GM10847 (cell line): ENCODE results near the gene LMF1.

Experiments used
- POLR2A ChIP-seq: IDR thresholded peaks from 2 replicates; pipeline ENCODE4 v1.6.1; 2011; ENCODE audit not compliant: insufficient read length; ENCODE audit errors: extremely low read depth

Gene LMF1

DNA sequence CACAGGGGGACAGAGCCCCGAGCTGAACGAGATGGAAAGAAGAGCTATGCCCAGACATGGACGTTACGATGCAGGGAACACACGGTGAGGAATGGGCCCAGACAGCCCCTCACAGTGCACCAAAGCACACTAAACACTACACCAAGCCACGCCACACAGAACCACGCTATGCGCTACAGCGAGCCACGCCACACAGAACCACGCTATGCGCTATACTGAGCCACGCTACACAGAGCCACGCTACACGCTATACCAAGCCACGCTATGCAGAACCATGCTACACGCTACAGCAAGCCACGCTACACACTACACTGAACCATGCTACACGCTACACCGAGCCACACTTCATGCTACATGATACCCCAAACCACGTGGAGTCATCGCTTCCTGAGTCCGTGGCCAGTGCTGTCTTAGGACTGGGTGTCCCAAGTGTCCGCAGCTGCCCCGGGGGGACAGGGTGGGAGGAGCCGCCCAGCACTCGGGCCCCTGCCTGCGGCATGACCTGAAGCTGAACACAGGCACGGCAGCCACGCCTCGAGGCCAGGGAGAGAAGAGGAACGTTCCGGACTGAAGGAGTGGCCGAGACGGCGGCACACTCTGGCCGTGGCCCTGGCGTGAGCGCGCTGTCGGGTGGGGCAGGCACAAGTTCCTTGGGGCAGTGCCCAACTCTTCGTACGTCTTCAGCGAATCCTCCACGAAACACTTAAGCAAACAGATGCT, 61.3 kb downstream of the LMF1 start:
- TF ChIP-seq POLR2A, result no peak

DNA sequence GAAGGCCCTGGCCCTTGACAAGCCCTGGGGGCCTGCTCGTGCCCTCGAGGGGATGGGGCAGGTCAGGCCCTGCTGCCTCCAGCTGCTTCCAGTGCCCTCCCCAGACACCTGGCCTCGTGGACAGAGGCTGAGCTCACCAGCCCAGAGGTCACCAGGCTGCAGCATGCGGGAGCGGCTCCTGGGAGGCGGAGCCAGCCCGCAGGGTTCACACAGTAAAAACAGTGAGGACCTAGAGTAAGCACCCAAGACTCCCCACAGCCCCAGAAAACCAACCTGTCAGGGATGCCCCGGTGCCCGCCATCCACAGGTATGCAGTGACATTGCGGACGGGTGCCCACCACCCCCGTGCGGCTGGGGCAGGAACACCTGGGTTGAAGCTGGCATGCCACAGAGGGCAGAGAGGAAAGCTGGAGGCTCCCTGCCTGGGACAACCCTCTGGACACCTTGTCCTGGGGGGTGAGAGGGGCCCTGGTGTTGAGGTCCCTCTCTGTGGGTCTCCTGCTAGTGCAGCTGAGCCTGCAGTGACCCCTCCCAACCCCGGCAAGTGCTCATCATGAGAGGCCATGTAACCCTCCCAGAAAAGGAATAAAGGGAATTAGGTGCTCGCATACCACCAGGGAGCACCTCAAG, 62.1 kb downstream of the LMF1 start:
- no peak for TF ChIP-seq POLR2A

DNA sequence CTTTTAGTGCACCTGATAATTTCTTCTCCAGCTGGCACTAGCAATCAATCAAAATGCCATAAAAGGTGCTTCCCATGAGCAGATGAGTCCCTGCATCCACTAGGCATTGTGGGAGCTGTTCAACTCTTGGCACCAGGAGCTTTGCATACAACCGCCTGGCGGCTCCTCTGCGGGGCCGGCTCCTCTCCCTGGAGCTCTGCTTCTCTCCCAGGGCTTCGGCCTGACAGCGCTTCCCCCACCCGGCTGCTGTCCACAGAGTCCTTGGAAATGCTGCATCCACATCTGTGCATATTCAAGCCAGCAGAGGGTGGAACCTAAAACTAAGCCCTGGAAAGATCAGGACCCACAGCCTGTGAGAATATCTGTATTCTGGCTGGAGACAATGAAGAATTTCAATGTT, 62.9 kb downstream of the LMF1 start:
- no peak for TF ChIP-seq POLR2A

DNA sequence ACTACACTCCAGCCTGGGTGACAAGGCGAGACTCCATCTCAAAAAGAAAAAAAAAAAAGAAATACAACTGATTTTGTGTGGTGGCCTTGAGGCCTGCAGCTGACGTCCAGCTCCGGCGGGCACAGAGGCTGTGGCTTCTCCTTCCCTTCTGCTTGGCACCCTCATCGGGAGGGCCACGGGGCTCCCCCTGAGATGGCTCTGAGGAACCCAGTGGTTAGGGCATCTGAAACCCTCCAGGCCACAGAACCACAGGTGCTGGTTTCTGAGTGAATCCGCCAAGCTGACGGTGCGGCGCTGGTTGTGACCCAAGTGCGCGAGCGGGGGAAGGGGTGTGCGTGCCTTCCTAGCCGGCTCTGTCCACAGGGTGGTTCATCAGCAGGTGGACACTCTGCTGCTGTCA, 63.4 kb downstream of the LMF1 start:
- TF ChIP-seq POLR2A, result no peak

DNA sequence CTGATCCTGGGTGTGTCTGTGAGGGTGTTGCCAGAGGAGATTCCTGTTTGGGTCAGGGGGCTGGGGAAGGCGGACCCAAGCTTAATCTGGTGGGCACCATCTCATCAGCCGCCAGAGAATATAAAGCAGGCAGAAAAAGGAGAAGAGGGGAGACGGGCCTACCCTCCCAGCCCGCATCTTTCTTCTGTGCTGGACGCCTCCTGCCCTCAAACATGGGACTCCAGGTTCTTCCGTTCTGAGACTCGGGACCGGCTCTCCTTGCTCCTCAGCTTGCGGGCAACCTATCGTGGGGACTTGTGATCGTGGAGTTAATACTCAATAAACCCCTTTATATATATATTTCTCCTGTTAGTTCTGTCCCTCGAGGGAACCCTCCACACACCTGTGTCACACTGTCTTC, 64.5 kb downstream of the LMF1 start:
- TF ChIP-seq POLR2A, result no peak

DNA sequence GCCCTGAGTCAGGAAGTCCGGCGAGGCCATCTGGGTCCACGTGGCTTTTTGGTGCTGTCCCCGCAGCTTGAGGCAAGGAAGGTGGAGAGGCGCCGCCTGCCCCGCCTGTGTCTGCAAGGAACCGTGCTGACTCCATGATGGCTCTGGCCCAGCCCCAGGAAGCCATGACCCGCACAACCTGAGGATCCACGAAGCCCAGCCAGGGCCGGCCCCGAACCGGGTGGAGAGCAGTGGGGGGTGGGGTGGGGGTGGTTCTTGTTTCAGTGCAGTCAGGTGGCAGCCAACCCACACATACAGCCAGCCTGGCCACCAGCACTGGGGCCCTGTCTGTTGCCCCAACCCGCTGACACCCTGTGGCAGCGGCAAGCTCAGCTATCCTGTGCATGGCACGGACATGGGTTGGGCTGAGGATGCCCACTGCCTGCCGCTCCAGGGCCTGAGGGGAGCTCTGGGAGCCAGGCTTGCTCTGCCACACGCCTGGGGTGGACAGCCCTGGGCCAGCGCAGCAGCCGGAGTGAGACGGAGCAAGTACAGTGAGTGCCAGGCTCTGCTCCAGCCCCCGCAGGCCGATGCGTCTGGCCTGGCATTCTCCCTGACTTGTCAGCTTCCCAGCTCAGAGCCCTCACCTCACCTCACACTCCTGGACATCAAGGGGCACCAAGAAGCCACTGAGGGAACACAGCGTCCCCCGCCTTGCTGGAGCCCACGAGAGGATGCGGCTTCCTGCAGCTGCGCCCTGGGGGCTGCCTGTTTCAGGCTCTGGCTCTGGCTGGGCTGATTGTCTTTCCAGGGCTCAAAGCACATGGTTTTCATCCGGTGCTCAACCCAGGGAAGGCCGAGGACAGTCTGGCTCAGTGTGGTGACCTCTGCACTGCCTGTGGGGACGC, 68.8 kb downstream of the LMF1 start:
- no peak for TF ChIP-seq POLR2A

DNA sequence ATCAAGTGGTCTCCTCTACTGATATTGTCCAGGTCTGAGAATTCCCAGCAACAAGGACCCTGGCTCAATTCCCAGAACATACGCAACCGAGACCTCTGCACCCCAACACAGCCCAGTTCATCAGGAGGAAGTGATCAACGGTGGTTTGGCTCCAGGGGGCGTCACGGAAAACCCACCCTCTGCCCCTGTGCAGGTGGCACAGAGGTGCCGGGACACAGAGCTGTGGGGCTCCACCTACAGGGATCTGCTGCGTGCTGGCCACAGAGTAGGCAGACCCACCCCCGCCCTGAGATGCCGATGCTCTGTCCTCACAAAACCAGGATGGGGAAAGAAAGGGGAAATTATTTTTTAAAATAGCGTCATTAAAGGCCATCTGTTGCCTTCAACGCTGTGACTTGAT, 69.6 kb downstream of the LMF1 start:
- TF ChIP-seq POLR2A, result no peak

DNA sequence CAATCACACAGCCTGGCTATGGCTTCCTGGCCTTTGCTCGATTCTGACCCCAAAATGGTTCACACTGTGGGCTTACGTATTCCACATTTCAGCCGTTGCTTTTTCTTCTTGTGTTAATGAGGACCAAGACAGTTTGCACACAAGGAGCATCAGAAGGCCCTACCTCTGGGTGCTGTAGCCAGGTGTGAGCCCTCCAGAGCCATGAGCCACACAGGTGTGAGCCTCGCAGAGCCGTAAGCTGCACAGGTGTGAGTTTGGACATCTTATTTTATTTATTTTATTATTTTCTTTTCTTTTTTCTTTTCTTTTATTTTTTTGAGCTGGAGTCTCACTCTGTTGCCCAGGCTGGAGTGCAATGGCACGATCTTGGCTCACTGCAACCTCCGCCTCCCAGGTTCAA, 70.6 kb downstream of the LMF1 start:
- no peak for TF ChIP-seq POLR2A

DNA sequence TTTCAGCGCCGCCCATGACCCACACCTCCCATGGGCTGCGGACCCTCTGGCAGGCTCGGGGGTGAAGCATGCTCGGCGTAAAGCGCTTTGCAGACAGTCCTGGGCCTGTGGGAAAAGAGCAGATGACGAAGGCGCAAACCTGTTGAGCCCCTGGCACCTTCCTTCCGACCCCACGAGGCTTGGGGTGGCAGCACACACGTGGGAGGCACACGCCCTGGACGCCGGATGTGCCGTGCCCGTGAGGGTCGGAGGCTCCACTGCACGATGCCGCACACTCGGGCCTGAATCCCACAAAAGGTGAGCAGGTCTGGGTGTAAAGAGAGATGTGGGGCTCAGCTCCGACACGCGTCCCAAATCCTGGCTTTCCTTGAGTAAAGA, 71.1 kb downstream of the LMF1 start:
- TF ChIP-seq POLR2A, result no peak

DNA sequence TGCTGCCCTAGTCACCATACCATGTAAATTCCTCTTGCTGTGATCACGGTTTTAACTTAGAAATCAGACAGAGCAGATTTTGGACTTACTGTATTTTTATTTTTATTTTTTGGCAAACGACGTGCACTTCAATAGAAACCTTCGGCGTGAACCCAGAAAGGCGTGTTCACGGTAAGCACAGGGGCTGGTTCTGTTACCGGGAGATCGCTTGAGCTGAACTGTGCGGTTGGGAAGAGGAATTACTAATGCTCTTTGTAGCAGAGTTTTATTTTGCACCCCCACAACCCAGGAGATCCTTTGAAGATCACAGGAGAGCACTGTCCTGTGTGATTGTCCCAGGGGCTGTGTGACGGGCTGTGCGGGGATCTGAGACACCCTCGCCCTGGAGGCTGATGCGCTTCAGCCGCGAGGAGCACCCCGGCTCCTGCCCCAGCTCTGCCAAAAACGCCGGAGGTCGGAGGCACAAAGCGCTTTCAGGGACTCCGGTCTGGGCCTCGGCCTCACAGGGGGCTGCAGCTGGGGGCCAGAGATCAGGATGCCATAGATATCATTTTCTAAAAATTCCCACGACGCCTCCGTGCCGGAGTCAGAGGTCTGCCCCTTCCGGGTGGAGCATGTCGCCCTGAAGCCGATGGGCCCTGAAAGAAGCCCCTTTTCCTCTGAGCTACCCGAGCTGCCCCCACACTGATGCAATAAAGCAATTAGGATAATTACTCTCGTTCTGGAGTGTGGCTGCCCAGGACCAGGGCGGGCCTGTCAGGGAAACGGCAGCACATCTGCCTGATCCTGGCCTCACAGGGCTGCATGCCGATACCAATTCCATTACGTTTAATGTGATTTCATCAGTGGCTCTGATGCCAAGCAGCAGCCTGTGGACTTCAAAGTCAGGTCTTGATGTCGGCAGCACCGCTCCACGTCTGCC, 71.8 kb downstream of the LMF1 start:
- no peak for TF ChIP-seq POLR2A

DNA sequence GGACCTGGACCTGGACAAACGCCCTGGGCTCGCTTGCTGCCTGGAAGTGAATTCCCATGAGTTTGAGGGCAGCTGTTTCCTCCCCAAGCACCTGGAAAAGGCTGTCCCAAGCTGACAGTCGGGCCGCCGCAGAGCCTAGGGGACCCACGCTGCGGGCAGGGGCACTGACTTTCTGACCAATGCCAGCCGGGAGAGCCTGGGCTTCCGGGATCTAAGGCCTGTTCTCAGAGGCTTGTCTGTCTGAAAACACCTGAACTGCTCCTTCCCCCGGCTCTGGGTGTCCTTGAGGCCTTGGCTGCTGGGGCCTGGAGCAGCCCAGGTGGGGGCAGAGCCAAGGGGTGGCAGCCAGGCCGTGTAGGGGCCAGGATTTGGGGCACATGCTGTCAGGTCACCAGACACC, 72.6 kb downstream of the LMF1 start:
- no peak for TF ChIP-seq POLR2A

DNA sequence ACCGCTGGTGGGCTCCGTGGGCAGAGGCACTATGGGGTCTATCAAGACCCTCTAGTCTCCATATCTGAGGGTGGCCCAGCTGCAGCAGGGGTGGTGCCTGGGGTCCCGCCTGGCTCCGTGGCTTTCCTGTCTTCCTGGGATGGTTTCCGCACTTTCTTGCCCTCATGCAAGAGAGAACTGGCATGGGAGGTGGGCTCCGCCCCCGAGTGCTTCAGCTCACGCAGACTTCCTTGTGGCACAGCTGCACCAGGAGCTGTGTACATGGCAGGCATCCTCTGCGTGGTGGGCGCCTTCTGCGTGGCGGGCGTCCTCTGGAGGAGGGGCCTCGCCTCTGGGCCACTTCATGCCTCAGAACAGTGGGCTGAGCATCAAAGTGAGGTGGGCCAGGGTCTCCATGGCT, 73.1 kb downstream of the LMF1 start:
- no peak for TF ChIP-seq POLR2A

DNA sequence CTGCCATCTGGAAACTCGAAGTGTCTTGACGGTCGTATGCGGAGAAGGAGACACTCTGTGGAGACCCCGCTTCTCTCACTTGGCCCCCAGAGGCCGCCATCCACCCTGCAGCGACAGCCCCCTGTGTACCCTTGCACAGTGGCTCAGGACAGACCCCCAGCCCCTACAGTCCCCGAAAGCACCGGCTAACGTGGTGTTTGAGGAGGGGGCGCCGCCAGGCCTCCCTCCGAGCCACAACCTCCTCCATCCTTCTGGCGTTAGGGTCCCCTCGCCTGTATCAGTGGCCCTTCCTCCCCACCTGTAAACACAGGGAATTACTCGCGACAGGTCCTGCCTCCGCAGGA, 73.6 kb downstream of the LMF1 start:
- TF ChIP-seq POLR2A, result no peak

DNA sequence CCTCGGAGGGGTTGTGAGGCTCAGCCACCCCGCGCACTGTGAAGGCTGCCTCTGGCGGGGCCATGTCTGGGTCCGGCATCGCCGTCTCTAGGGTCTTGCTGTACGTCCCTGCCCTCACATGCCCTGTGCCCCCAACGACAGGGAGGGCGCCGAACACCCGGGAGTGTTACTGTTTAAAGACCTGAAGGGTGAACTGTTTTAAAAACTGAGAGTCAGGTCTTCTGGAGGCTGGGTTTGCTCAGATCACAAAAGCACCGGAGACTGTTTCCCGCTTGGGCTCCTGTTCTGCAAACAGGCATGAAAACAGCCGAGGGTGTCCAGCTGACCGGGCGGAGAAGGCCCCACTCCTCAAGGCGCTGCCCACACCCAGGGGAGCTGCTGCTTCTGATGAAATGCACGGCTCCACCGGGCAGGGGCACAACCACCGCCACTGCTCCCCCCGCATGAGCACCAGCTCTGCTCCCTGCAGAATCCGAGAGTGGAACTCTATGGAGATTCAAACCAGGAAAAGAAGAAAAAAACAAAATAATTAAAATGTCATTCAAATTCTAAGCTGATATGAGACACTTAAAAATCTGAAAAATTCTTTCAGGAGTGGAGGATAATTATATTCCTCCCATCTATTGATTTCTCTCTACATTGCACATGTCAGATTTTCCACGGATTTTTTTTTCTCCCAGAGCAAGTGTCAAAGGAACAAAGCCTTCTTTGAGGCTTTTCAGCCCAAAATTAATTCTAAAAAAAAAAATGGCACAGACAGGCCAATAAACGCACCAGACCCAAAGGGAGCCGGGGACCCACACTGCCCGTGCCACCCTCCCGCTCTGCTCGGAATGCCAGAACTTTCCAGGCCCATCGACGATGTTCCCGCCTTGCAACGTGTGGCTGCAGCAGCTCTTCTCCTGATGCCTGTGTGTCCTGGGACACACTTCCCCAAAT, 74.3 kb downstream of the LMF1 start:
- TF ChIP-seq POLR2A, result no peak
